ENCODE results near the gene PCCB.
A peak's percentile ranks its signal among the peaks of the same experiment; 100 is the strongest.

Gene PCCB

GRCh38 chr3:136237103-136237502 lies 13.0 kb upstream of the PCCB start:
- Histone ChIP-seq H3K27me3 (ENCODE audit: control insufficient read depth in 1 of 2, insufficient read depth in 1 of 2, low read length in 2 of 2) (peaks cover 5 to 7% of the 10 kb centered on the region in 2 experiments), H2BK5ac (ENCODE audit: low read depth, low read length, poor library complexity, severe bottlenecking) (no peak overlapping the region), H4K91ac (ENCODE audit: low read length) (no peak overlapping the region), H3K23ac (ENCODE audit: low read length in 2 of 2) (no peak overlapping the region), H3K27ac (ENCODE audit: low read length, poor library complexity, severe bottlenecking) (no peak overlapping the region), H2BK12ac (ENCODE audit: low read length in 2 of 2) (no peak overlapping the region), H4K8ac (ENCODE audit: low read length) (no peak overlapping the region), H3K4me2 (ENCODE audit: low read length, poor library complexity, severe bottlenecking) (no peak overlapping the region), H3K4ac (ENCODE audit: low read depth in 1 of 2, low read length in 2 of 2) (no peak overlapping the region), H3K36me3 (ENCODE audit: control insufficient read depth in 1 of 2, insufficient read depth in 2 of 2, low read depth in 1 of 2, low read length in 2 of 2) (no peaks in the 10 kb centered on the region), H3K9me3 (ENCODE audit: control insufficient read depth, low read length) (no peaks in the 10 kb centered on the region), H3K9ac (ENCODE audit: low read length) (no peak overlapping the region), H2BK120ac (ENCODE audit: low read depth, low read length) (no peak overlapping the region), H2AK5ac (ENCODE audit: low read length, severe bottlenecking) (no peak overlapping the region), H3K18ac (ENCODE audit: low read depth in 1 of 2, low read length in 2 of 2) (no peak overlapping the region), H3K14ac (ENCODE audit: low read length in 2 of 2) (no peak overlapping the region), H3K79me1 (replicated peaks; ENCODE audit: low read length, poor library complexity, severe bottlenecking) (no peaks in the 10 kb centered on the region), H2BK15ac (ENCODE audit: low read depth, poor library complexity, severe bottlenecking) (no peak overlapping the region), H2AFZ (ENCODE audit: low read depth, low read length) (no peak overlapping the region), H3K4me1 (ENCODE audit: control insufficient read depth, insufficient read depth, low read depth, low read length) (no peaks in the 10 kb centered on the region), H3K4me3 (ENCODE audit: insufficient read depth in 1 of 2, low read depth in 1 of 2, low read length in 2 of 2) (no peak overlapping the region)
- DNase-seq, result no peak
- 91% methylated on average over 1 of the region's 1 CpG for WGBS

- H3K18ac ChIP-seq (ENCODE audit: low read depth in 1 of 2, low read length in 2 of 2), result no peak overlapping the region
- no peak overlapping the region for H2BK12ac ChIP-seq (ENCODE audit: low read length in 2 of 2)
Measured at GRCh38 chr3:136237961-136238649, 12.0 kb upstream of the PCCB start.

GRCh38 chr3:136239094-136239493 lies 11.0 kb upstream of the PCCB start:
- Histone ChIP-seq H3K14ac (ENCODE audit: low read length in 2 of 2) (no peak overlapping the region), H2AFZ (ENCODE audit: low read depth, low read length) (no peak overlapping the region), H2BK120ac (ENCODE audit: low read depth, low read length) (no peak overlapping the region), H2BK12ac (ENCODE audit: low read length in 2 of 2) (no peak overlapping the region), H3K9me3 (ENCODE audit: control insufficient read depth, low read length) (no peaks in the 10 kb centered on the region), H3K23ac (ENCODE audit: low read length in 2 of 2) (no peak overlapping the region), H3K4me2 (ENCODE audit: low read length, poor library complexity, severe bottlenecking) (no peak overlapping the region), H3K4me1 (ENCODE audit: control insufficient read depth, insufficient read depth, low read depth, low read length) (no peaks in the 10 kb centered on the region), H3K27me3 (ENCODE audit: control insufficient read depth in 1 of 2, insufficient read depth in 1 of 2, low read length in 2 of 2) (peaks cover 5 to 7% of the 10 kb centered on the region in 2 experiments), H3K4me3 (ENCODE audit: insufficient read depth in 1 of 2, low read depth in 1 of 2, low read length in 2 of 2) (no peak overlapping the region), H4K8ac (ENCODE audit: low read length) (no peak overlapping the region), H2AK5ac (ENCODE audit: low read length, severe bottlenecking) (no peak overlapping the region), H3K79me1 (replicated peaks; ENCODE audit: low read length, poor library complexity, severe bottlenecking) (no peaks in the 10 kb centered on the region), H3K9ac (ENCODE audit: low read length) (no peak overlapping the region), H3K4ac (ENCODE audit: low read depth in 1 of 2, low read length in 2 of 2) (no peak overlapping the region), H2BK5ac (ENCODE audit: low read depth, low read length, poor library complexity, severe bottlenecking) (no peak overlapping the region), H4K91ac (ENCODE audit: low read length) (no peak overlapping the region), H2BK15ac (ENCODE audit: low read depth, poor library complexity, severe bottlenecking) (no peak overlapping the region), H3K18ac (ENCODE audit: low read depth in 1 of 2, low read length in 2 of 2) (no peak overlapping the region), H3K36me3 (ENCODE audit: control insufficient read depth in 1 of 2, insufficient read depth in 2 of 2, low read depth in 1 of 2, low read length in 2 of 2) (no peaks in the 10 kb centered on the region), H3K27ac (ENCODE audit: low read length, poor library complexity, severe bottlenecking) (no peak overlapping the region)
- WGBS, result no CpG with 5 or more reads among the region's 1 CpG
- DNase-seq, result peak; percentile 24

More at GRCh38 chr3:136237961-136238649, 12.0 kb upstream of the PCCB start:
- no peak overlapping the region for H2BK120ac ChIP-seq (ENCODE audit: low read depth, low read length)
- no peak for DNase-seq
- H3K4me3 ChIP-seq (ENCODE audit: insufficient read depth in 1 of 2, low read depth in 1 of 2, low read length in 2 of 2), result no peak overlapping the region
- H3K4ac ChIP-seq (ENCODE audit: low read depth in 1 of 2, low read length in 2 of 2), result no peak overlapping the region
- H3K9me3 ChIP-seq (ENCODE audit: control insufficient read depth, low read length), result no peaks in the 10 kb centered on the region
- H3K36me3 ChIP-seq (ENCODE audit: control insufficient read depth in 1 of 2, insufficient read depth in 2 of 2, low read depth in 1 of 2, low read length in 2 of 2), result no peaks in the 10 kb centered on the region
- no peak overlapping the region for H3K14ac ChIP-seq (ENCODE audit: low read length in 2 of 2)
- no peak overlapping the region for H2BK5ac ChIP-seq (ENCODE audit: low read depth, low read length, poor library complexity, severe bottlenecking)
- no peak overlapping the region for H3K4me2 ChIP-seq (ENCODE audit: low read length, poor library complexity, severe bottlenecking)
- 70% methylated on average over 4 of the region's 4 CpGs for WGBS
- H2AFZ ChIP-seq (ENCODE audit: low read depth, low read length), result no peak overlapping the region
- no peak overlapping the region for H3K9ac ChIP-seq (ENCODE audit: low read length)
- no peaks in the 10 kb centered on the region for H3K4me1 ChIP-seq (ENCODE audit: control insufficient read depth, insufficient read depth, low read depth, low read length)
- H2AK5ac ChIP-seq (ENCODE audit: low read length, severe bottlenecking), result no peak overlapping the region
- H3K27me3 ChIP-seq (ENCODE audit: control insufficient read depth in 1 of 2, insufficient read depth in 1 of 2, low read length in 2 of 2), result peaks cover 5 to 7% of the 10 kb centered on the region in 2 experiments
- no peak overlapping the region for H2BK15ac ChIP-seq (ENCODE audit: low read depth, poor library complexity, severe bottlenecking)
- no peak overlapping the region for H3K27ac ChIP-seq (ENCODE audit: low read length, poor library complexity, severe bottlenecking)
- H4K91ac ChIP-seq (ENCODE audit: low read length), result no peak overlapping the region
- no peak overlapping the region for H3K23ac ChIP-seq (ENCODE audit: low read length in 2 of 2)
- no peaks in the 10 kb centered on the region for H3K79me1 ChIP-seq (replicated peaks; ENCODE audit: low read length, poor library complexity, severe bottlenecking)
- no peak overlapping the region for H4K8ac ChIP-seq (ENCODE audit: low read length)

- Histone ChIP-seq H3K9ac (ENCODE audit: low read length) (no peak overlapping the region), H2BK5ac (ENCODE audit: low read depth, low read length, poor library complexity, severe bottlenecking) (no peak overlapping the region), H3K4me2 (ENCODE audit: low read length, poor library complexity, severe bottlenecking) (no peak overlapping the region), H2AFZ (ENCODE audit: low read depth, low read length) (no peak overlapping the region), H2BK120ac (ENCODE audit: low read depth, low read length) (no peak overlapping the region), H2BK15ac (ENCODE audit: low read depth, poor library complexity, severe bottlenecking) (no peak overlapping the region), H3K79me1 (replicated peaks; ENCODE audit: low read length, poor library complexity, severe bottlenecking) (no peaks in the 10 kb centered on the region), H4K91ac (ENCODE audit: low read length) (no peak overlapping the region), H3K27me3 (ENCODE audit: control insufficient read depth in 1 of 2, insufficient read depth in 1 of 2, low read length in 2 of 2) (no peaks in the 10 kb centered on the region), H2AK5ac (ENCODE audit: low read length, severe bottlenecking) (no peak overlapping the region), H4K8ac (ENCODE audit: low read length) (no peak overlapping the region), H2BK12ac (ENCODE audit: low read length in 2 of 2) (no peak overlapping the region), H3K23ac (ENCODE audit: low read length in 2 of 2) (no peak overlapping the region), H3K4me3 (ENCODE audit: insufficient read depth in 1 of 2, low read depth in 1 of 2, low read length in 2 of 2) (no peak overlapping the region), H3K9me3 (ENCODE audit: control insufficient read depth, low read length) (no peaks in the 10 kb centered on the region), H3K27ac (ENCODE audit: low read length, poor library complexity, severe bottlenecking) (no peak overlapping the region), H3K18ac (ENCODE audit: low read depth in 1 of 2, low read length in 2 of 2) (no peak overlapping the region), H3K36me3 (ENCODE audit: control insufficient read depth in 1 of 2, insufficient read depth in 2 of 2, low read depth in 1 of 2, low read length in 2 of 2) (no peaks in the 10 kb centered on the region), H3K14ac (ENCODE audit: low read length in 2 of 2) (no peak overlapping the region), H3K4ac (ENCODE audit: low read depth in 1 of 2, low read length in 2 of 2) (no peak overlapping the region), H3K4me1 (ENCODE audit: control insufficient read depth, insufficient read depth, low read depth, low read length) (no peaks in the 10 kb centered on the region)
- DNase-seq, result no peak
- 84% methylated on average over 3 of the region's 3 CpGs for WGBS
Measured at GRCh38 chr3:136245691-136246090, 4.4 kb upstream of the PCCB start.
